Gastrocnemius medialis (tissue), 4 donors: Measurements from ENCODE around the gene GRIN2A. TPM values are rescaled to one million over a fixed set of nuclear protein-coding genes. Genes with fewer than 3 reads are reported as not detected.

Experiments used
- ATAC-seq, 2 donors: fragments of 150-250 bp; one replicate each; pipeline ENCODE4 v1.9.1; 2016
- DNase-seq, 2 donors: peaks; one replicate each; pipeline ENCODE4 v3.0.0-alpha.2; 2019
- H3K27ac ChIP-seq, 4 donors: fragments of 200-600 bp; sonication (generic); 1 replicate in 1 of 4; 2 replicates in 3 of 4; pipeline ENCODE4 v1.5.1; 2016 to 2018; ENCODE audit warnings: mild to moderate bottlenecking in 2 of 4, moderate library complexity in 1 of 4
- H3K27me3 ChIP-seq, 3 donors: fragments of 200-600 bp; sonication (generic) in 2 of 3; 1 replicate in 1 of 3; 2 replicates in 2 of 3; pipeline versions ENCODE4 v1.5.1 to v1.6.0; 2016 to 2019; ENCODE audit warnings: mild to moderate bottlenecking in 1 of 3, moderate library complexity in 1 of 3
- H3K36me3 ChIP-seq, 2 donors: fragments of 200-600 bp; sonication (generic) in 1 of 2; one replicate each; pipeline ENCODE4 v1.5.1; 2017 to 2018
- H3K4me1 ChIP-seq, 2 donors: fragments of 200-600 bp; sonication (generic) in 1 of 2; one replicate each; pipeline ENCODE4 v1.5.1; 2016 to 2017; ENCODE audit warnings: mild to moderate bottlenecking in 2 of 2
- H3K4me3 ChIP-seq, 4 donors: fragments of 200-600 bp; sonication (generic) in 3 of 4; 1 replicate in 1 of 4; 2 replicates in 3 of 4; pipeline ENCODE4 v1.5.1; 2016 to 2019; ENCODE audit warnings: mild to moderate bottlenecking in 2 of 4
- H3K9me3 ChIP-seq, 3 donors: fragments of 200-600 bp; sonication (generic) in 2 of 3; 1 replicate in 1 of 3; 2 replicates in 2 of 3; pipeline ENCODE4 v1.5.1; 2016 to 2019
- POLR2A ChIP-seq, 2 donors: fragments of 450-650 bp; IDR thresholded peaks; one replicate each; pipeline ENCODE4 v1.6.1; 2017; ENCODE audit warnings: antibody characterized with exemption in 2 of 2, mild to moderate bottlenecking in 2 of 2, moderate library complexity in 2 of 2
- in situ Hi-C, 4 donors: fragments of 200-750 bp; cut with MboI; loops; one replicate each; pipeline versions ENCODE4 v1.15.0 to v1.8.0; 2017; ENCODE audit warnings: low sequenced_read_pairs in 4 of 4
- intact Hi-C: fragments of 100-400 bp; cut with DNase I; formaldehyde crosslinking; loops from one replicate; pipeline ENCODE4 v1.15.1; 2023; ENCODE audit warnings: low total_unique reads
- total RNA-seq, 4 donors: library from RNA; depleted of rRNA; stranded (reverse); fragments of >200 nt; gene quantifications; one replicate each; pipeline versions ENCODE4 v1.1.0 to v1.2.3, GENCODE V29; 2016
- TF ChIP-seq, protein P1 (sequence below), 5 experiments: fragments of 450-650 bp in 3 of 5; fragments of 200-600 bp in 2 of 5; sonication (generic) in 2 of 5; IDR thresholded peaks in 4 of 5; conservative IDR thresholded peaks in 1 of 5; 1 replicate in 4 of 5; 2 replicates in 1 of 5; pipeline ENCODE4 v1.5.1; 2016 to 2019; ENCODE audit warnings: antibody characterized with exemption in 5 of 5, mild to moderate bottlenecking in 3 of 5, moderate library complexity in 3 of 5

The GRIN2A gene
- total RNA-seq, 4 donors from 2014 or later = 0.13 to 0.87 TPM; not detected in 2

DNA sequence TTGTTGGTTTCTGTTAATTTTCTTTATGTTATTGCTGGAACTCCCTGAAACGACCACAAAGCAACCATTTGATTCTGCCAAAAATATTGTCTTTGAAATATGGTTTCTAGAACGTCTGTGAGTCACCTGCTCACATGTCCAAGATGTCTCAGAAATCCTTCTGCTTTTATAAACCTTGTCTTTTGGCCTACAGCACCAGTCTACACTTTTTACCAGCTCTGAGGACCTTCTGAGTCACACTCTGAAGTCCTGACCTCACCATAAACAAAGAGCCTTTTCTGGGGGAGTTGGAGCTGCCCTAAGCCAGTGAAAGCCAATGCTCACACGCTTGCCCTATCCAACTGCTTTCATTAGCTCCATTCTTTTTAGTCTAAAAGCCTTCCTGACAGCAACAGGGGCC is 55.5 kb downstream of the GRIN2A start:
- Histone ChIP-seq H3K27me3 (no peaks in the 10 kb centered on the region), H3K36me3 (no peaks in the 10 kb centered on the region), H3K4me3 (no peak overlapping the region), H3K9me3 (no peaks in the 10 kb centered on the region), H3K27ac (no peak overlapping the region), H3K4me1 (no peaks in the 10 kb centered on the region)
- TF ChIP-seq POLR2A (IDR thresholded peaks at IDR 0.05) = no peak
- TF ChIP-seq, protein P1, sequence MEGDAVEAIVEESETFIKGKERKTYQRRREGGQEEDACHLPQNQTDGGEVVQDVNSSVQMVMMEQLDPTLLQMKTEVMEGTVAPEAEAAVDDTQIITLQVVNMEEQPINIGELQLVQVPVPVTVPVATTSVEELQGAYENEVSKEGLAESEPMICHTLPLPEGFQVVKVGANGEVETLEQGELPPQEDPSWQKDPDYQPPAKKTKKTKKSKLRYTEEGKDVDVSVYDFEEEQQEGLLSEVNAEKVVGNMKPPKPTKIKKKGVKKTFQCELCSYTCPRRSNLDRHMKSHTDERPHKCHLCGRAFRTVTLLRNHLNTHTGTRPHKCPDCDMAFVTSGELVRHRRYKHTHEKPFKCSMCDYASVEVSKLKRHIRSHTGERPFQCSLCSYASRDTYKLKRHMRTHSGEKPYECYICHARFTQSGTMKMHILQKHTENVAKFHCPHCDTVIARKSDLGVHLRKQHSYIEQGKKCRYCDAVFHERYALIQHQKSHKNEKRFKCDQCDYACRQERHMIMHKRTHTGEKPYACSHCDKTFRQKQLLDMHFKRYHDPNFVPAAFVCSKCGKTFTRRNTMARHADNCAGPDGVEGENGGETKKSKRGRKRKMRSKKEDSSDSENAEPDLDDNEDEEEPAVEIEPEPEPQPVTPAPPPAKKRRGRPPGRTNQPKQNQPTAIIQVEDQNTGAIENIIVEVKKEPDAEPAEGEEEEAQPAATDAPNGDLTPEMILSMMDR (IDR thresholded peaks at IDR 0.05 in 4 of 5, conservative IDR thresholded peaks at IDR 0.05 in 1 of 5) = no peak
- intact Hi-C loops (no loop called here), in situ Hi-C loops (loop anchor here in 1 of 4 donors (25.0 kb wide), 1 partner anchor 111 kb away; no protein-coding TSS in a partner anchor)
- ATAC-seq (no peak), DNase-seq (no peak)

DNA sequence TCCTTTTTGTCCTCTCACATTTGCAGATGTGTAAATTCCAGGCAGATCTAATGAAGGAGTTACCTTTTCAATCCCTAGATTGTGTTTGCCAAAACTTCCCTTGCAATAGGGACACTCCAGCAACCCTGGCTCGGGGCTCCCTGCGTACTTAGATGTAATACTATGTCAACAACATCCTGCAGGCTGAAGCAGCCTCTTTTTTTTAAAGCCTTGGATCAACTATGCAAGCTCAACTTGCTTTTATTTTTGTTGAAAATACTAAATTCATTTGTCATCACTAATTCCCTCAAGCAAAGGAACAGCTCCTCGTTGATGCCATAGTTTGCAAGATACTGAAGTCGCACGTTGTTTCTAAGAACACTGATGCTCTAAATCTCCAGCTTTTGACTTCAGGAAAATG is 59.1 kb downstream of the GRIN2A start:
- no peak for ATAC-seq
- in situ Hi-C loops = no loop called here
- H3K27me3 ChIP-seq = peaks cover 0 to 5% (median 0%) of the 10 kb centered on the region in 3 donors
- H3K4me3 ChIP-seq = no peak overlapping the region
- H3K4me1 ChIP-seq = no peaks in the 10 kb centered on the region
- DNase-seq = no peak
- H3K9me3 ChIP-seq = no peaks in the 10 kb centered on the region
- intact Hi-C loops = no loop called here
- H3K27ac ChIP-seq = no peak overlapping the region
- no peak for TF ChIP-seq POLR2A (IDR thresholded peaks at IDR 0.05)
- TF ChIP-seq, protein P1 (IDR thresholded peaks at IDR 0.05 in 4 of 5, conservative IDR thresholded peaks at IDR 0.05 in 1 of 5) = no peak
- H3K36me3 ChIP-seq = no peaks in the 10 kb centered on the region

DNA sequence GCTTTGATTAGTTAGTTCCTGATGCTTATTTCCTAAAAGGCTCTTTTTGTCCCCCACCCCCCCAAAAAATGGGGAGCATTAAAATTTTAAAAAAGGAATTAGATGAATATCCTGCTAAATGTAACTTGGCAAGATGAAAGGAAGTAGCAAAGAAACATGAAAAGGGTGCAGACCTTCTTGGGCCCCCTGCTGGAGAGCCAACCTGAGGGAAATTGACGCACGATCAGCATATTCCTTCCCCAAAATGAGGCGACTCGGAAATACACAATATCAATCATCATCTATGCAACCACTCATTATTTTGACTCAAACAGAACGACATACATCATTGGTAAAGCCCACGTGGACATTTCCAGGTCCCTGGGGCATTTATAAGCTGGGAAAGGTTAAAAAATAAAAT is 59.7 kb downstream of the GRIN2A start:
- in situ Hi-C loops (no loop called here), intact Hi-C loops (no loop called here)
- Histone ChIP-seq H3K4me3 (no peak overlapping the region), H3K36me3 (no peaks in the 10 kb centered on the region), H3K4me1 (no peaks in the 10 kb centered on the region), H3K27ac (no peak overlapping the region), H3K9me3 (no peaks in the 10 kb centered on the region), H3K27me3 (peaks cover 0 to 5% (median 0%) of the 10 kb centered on the region in 3 donors)
- DNase-seq (no peak), ATAC-seq (no peak)
- no peak for TF ChIP-seq POLR2A (IDR thresholded peaks at IDR 0.05)
- TF ChIP-seq, protein P1 (IDR thresholded peaks at IDR 0.05 in 4 of 5, conservative IDR thresholded peaks at IDR 0.05 in 1 of 5) = no peak

DNA sequence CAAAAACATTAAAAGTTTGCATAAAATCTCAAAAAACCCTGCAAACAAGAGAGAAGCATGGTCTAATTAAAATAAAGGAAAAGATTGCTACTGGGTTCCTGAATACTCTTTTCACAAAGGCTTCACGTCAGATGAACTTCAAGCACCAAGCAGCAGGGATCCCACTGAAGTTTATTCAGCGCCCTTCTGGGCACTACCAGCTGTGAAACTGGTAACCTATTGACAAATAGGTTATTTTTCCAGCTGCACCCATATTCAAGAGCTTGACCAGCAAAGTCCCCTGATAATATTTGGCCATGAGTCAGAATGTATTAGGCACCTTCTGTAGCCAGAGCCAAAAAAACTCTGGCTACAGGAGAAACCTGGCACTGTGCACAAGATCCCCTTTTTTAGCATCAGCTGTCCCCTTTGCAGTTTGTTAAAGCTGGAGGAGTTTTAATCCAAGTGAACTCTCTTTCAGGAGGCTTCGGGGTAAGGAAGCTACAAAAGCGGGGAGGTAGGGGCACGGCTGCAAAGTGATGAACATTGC is 60.3 kb downstream of the GRIN2A start:
- in situ Hi-C loops (no loop called here), intact Hi-C loops (no loop called here)
- TF ChIP-seq, protein P1 (IDR thresholded peaks at IDR 0.05 in 4 of 5, conservative IDR thresholded peaks at IDR 0.05 in 1 of 5) = no peak
- no peak for TF ChIP-seq POLR2A (IDR thresholded peaks at IDR 0.05)
- Histone ChIP-seq H3K4me3 (no peak overlapping the region), H3K27ac (no peak overlapping the region), H3K36me3 (no peaks in the 10 kb centered on the region), H3K9me3 (no peaks in the 10 kb centered on the region), H3K4me1 (no peaks in the 10 kb centered on the region), H3K27me3 (peaks cover 0 to 5% (median 0%) of the 10 kb centered on the region in 3 donors)
- ATAC-seq = no peak
- no peak for DNase-seq

DNA sequence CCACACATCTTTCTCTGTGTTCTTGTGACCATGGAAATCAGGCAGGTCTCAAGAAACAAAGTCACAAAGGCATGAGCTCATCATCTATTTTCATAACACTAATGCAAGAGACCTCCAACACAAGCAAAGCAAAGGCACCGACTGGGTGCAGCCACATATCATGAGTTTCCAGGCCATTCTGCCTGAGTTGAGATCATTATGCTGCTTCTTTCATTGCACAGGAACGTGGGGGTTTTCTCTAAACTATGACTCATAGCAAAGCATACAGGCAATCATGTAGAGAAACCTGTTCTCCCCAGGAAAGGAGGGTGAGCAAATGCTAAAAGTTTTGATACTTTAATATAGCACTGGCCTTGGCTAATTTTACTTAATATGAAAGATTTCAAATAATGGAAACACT is 60.7 kb downstream of the GRIN2A start:
- intact Hi-C loops = no loop called here
- no peaks in the 10 kb centered on the region for H3K9me3 ChIP-seq
- peaks cover 0 to 5% (median 0%) of the 10 kb centered on the region in 3 donors for H3K27me3 ChIP-seq
- ATAC-seq = no peak
- no peaks in the 10 kb centered on the region for H3K36me3 ChIP-seq
- no peak overlapping the region for H3K4me3 ChIP-seq
- in situ Hi-C loops = no loop called here
- DNase-seq = no peak
- no peaks in the 10 kb centered on the region for H3K4me1 ChIP-seq
- no peak overlapping the region for H3K27ac ChIP-seq
- TF ChIP-seq POLR2A (IDR thresholded peaks at IDR 0.05) = no peak
- TF ChIP-seq, protein P1 (IDR thresholded peaks at IDR 0.05 in 4 of 5, conservative IDR thresholded peaks at IDR 0.05 in 1 of 5) = no peak
